Inflammatory macrophage treated with lipopolysaccharide for 4 hours (primary cell): ENCODE data around the gene CNNM1.

ENCODE experiments used
- DNase-seq: peaks from one replicate; pipeline ENCODE4 v3.0.0-alpha.2; 2020

Gene CNNM1

GRCh38 chr10:99375426-99375825 lies 46.3 kb downstream of the CNNM1 start:
- no peak for DNase-seq

GRCh38 chr10:99382176-99382575 lies 53.0 kb downstream of the CNNM1 start:
- DNase-seq = no peak

DNA sequence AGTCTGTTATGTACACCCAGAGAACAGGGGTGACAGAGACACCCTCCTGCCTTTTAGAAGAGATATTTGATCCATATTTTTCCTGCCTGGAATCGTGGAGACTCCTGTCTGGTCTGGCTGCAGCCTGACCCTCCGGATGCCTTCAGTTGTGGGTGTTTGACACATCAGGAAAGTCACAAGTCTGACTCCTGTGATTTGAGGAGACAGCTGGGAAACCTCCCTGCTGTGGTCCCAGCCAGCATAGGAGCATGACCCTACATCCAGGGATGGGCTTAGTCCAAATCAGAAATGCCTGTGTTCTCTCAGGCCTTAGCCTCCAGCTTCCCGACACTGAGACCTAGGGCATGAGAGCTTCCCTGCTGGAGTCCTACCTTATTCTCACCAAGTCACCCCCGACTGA lies 57.9 kb downstream of the CNNM1 start:
- DNase-seq = no peak

DNA sequence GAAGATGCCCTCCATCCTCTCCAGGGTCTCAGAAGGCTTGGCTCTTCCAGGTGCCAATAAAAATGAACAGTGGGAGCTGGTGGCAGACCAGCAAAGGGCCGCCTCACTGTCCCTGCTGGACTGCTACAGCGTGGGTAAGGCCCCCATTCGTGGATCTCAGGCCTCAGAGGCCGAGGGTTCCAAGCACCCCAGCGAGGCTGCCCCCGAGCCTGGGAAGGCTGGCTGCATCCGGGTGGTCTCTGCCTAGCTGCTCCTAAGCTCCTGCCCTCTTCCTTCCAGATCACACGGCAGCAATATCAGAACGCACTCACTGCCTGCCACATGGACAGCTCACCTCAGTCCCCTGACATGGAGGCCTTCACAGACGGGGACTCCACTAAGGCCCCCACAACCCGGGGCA lies 58.4 kb downstream of the CNNM1 start:
- DNase-seq = no peak

DNA sequence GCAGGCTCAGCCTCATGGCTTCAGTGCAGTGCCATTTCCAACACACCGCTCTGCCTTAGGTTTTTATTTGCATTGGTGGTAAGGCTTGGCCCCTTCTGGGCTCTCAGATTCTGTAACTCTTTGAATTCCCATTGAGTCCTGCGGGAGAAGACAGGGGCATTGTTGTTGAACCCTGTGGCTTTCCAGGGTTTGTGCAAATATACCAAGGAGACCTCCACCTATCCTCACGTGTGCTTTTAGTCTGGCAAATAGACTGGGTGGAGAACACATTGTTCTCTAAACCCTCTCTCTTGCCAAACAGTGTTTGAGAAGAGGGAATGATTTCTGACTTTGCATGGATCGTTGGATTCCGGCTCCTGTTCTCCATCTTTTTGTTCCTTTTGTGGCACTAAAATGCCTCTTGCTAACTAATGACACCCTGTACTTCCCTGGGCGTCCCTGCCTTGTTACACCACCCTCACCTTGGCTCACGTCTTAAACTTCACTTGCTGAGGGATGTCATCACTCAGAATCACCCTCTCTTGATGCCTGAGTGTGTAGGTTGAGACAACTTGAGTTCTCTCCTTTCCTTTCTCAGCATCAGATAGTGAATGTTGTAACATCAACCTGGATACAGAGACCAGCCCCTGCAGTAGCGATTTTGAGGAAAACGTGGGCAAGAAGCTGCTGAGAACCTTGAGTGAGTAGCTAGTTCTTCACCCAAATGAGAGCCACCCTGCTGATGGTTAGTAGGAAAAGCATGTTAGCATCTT lies 60.7 kb downstream of the CNNM1 start:
- DNase-seq = no peak

DNA sequence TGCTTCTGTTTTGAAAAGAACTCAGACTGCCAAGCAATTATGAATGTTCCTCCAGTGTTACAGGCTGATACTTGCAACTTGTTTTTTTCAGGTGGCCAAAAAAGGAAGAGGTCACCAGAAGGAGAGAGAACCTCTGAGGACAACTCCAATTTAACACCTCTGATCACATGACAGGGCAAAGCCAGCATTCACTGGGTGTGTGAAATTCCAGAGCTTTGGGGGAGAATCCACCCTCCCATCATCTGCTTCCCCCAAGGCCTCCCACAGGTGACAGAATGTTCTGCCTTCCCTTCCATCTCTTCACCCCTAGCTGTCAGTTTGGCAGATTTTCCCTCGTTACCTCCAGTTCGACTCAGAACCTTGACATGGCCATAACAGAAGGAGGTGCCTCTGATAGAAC lies 62.2 kb downstream of the CNNM1 start:
- DNase-seq = no peak

GRCh38 chr10:99393036-99393435 lies 63.9 kb downstream of the CNNM1 start:
- DNase-seq = no peak

- no peak for DNase-seq
These were observed 64.5 kb downstream of the CNNM1 start for GRCh38 chr10:99393683-99394082.

- no peak for DNase-seq
These were observed 65.1 kb downstream of the CNNM1 start for GRCh38 chr10:99394256-99394655.

DNA sequence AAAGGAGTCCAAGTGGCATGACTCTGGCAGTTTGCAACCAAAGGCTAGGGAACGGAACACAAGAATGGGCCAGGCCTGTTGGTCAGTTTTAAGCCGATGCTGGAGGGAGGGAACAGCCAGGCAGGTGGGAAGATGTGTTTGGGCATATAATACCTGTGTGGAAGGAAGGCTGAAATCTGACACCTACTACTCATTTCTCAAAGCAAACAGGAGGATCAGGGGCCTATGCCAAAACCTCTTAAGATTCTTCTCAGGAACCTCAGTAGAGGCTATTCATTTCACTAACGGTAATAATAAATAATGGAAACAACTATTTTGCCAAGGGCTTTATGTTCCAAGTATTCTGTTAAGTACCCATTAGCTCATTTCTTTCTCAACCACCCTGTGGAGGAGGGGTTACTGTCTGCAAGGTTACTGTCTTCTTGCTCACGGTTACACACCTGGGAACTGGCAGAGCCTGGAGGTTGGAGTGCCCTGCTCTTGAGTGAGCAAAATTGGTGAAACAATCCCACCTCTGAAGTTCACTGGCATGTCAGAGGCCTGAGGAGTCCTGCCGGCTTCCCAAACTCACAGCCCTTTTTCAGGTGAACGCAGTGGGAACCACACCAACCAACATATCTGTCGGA lies 65.7 kb downstream of the CNNM1 start:
- no peak for DNase-seq

DNA sequence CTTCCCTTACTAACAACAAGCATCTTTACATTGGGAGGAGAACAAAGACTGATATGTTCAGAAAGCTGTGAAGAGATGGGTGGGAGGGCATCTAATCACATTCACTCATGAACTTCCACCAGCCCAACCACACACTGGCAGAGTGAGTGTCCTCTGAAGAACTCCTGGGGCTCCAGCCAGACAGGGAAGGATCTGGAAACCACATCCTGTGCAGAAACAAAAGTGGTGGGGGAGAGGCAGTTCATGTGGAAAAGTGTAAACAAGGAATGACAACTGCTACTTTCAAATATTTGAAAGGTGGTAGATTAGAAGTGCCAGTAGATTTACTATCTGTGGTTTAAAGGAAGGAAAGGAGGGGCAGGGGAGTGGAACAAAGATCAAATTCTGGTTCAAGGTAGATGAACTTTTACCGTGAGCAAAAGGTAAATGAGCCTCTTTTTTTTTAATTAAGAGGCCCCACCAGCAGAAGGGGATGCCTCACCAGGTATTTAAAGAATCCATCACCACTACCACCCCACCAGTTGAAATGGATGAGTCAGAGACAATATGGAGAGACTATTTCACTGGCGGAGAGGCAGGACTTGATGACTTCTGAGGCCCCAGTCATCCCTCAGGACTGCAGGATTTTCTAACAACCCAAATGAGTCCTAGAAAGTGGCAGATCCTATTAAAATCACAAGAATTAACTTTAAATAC lies 66.7 kb downstream of the CNNM1 start:
- DNase-seq = no peak

DNA sequence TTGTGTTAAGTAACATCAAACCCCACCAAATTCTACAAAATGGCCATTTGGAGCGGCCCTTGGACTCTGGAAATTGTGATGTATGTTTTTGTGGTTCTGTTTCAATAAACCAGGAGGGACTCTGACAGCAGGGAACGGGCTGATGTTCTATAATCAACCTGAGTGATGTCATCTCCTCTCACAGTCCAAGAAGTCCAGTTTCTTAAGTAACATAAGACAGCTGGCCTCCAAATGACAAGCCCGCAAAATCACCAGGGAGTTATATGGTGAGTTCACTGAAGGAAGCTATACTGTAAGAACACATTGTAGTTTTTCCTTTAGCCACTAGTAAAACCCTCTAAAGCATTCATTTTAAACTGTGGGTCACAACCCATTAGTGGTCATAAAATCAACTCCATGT lies 67.3 kb downstream of the CNNM1 start:
- no peak for DNase-seq

DNA sequence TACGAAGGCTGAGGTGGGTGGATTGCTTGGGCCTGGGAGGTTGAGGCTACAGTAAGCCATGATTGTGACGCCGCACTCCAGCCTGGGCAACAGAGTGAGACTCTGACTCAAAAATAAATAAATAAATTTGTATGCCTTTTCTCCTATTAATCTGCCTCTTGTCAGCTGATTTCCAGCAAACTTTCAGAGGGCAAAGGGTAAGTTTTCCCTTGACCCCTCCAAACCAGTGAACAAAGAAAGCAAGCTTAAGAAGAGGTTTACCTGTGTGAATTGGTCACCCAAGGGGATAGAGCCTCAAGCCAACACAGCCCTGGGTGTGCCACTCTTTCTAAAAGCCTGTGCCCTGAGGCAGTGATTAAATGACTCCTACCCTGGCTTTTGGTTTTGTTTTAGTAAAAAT lies 70.5 kb downstream of the CNNM1 start:
- DNase-seq = no peak

DNA sequence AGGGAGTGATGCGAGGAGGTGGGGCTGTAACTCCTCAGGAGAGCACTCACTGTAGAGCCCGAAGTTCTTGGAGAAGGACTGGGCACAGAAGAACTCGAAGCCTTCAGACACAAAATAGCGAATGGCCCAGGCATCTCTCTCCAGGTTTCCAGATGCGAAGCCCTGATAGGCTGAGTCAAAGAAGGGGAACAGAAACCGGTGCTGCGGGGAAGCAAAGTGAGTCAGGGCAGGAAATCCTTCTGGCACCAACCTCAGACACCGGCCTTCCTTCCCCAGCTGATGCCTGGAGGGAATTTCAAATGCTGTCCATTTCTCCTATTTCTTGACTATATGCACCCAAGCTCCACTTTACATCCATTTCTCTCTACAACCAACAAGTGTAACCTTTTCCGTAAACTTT lies 74.5 kb downstream of the CNNM1 start:
- DNase-seq = peak; percentile 7

GRCh38 chr10:99406149-99406548 lies 77.0 kb downstream of the CNNM1 start:
- DNase-seq = no peak

DNA sequence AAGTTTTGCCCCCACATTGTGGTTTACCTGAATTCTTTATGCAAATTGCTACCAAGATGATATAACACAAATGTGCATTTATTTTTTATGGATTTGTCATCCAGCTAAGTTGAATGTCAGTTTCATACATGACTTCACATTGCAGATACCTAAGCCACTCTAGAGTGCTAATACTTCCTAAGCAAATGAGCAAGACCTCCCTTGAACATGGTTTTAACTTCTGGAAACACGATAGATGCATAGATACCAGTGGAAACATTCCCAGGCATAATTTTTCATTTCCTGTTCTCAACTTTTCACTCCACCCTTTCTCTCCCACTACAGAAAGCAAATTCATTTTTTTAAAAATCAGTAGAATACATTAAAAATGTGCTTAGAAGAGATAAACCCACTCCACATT lies 81.0 kb downstream of the CNNM1 start:
- no peak for DNase-seq

DNA sequence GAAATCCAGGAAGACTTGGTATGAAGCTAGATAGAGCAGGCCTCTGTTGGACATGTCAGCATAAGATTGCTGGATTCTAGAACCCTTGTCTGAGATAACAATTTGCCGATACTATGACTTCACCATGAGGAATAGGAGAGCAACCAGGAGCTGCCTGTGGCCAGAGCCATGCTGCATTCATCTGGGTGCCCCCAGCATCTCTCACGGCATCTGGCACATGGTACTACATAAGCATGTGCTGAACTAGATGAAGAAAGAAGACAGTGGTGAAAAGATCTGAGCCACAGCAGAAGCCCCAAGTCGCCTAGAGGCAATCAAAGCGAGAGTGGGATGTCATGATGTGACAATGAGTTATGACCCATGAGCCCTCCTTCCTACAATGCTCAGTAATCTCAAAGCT lies 81.7 kb downstream of the CNNM1 start:
- DNase-seq = no peak

- DNase-seq = no peak
These were observed 82.4 kb downstream of the CNNM1 start for GRCh38 chr10:99411546-99411945.

DNA sequence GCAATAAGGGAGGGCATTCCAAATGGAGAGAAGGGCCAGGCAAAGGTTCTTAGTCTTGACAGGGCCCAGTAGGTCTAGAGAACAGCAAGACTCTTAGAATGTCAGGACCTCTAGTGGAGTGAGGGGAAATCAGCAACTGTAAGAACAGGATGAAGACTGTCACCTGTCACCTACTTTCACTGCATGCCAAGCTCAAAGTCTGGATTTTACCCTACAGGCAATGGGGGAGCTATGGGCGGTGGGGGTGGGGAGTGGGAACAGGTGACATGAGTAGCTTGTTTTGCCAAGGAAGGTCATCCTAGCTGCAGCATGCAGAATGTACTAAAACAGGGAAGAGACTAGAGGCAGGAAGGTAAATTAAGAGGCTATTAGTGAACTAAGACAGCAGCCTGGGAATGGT lies 82.9 kb downstream of the CNNM1 start:
- no peak for DNase-seq

DNA sequence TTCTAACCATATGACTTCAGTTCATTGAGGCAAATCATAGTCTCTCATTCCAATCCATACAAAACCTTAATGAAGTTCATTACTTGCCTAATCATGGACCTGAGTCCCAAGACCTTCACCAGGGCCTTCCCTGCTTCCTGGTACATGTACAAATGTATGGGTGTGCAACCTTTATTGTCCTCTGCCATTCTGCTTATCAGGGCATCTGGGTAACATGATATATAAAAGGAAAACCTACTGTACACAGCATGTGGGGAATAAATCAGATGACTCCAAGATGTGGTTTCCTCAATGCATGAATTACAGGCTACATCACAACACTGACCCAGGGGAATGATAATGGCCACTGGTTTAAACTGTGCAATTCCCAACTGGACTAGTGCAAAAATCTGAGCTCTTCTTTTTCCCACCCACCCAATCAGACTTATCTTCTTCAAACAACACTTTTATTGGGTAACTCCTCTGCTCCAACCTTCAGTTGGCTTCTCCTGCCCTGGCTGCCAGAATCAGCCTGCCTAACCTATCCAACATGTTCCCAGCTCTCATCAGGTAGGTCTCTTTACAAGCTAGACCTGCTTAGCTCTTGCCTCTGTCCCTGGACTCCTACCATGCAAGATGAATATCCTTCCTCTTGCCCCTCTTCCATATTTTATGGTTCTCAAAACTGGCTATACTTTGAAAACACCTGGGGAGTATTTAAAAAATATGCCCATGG lies 89.9 kb downstream of the CNNM1 start:
- no peak for DNase-seq

GRCh38 chr10:99419688-99420087 lies 90.5 kb downstream of the CNNM1 start:
- DNase-seq = no peak

DNA sequence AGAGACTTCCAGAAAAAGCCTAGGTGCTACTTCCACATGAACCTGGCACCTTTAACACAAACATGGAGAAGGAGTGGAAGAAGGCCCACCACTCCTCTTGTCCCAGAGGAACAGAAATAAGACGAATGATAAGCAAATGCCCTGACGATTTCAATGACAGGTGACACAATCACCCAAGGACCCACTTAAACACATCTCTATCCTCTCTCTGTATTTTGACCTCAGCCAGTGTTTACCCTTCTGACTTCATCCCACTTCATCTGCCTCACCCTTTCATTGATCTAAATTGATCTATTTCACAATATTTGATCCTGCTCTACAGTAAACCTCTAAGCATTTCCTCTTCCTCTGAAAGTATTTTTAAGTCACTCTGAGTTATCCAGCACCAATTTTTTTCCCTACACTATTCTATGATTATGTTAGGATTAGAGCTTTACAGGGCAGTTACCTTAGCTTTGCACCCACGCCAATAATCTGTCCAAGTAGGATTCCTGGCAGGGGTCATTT lies 92.1 kb downstream of the CNNM1 start:
- DNase-seq = no peak

- DNase-seq = no peak
These were observed 93.5 kb downstream of the CNNM1 start for GRCh38 chr10:99422529-99423096.
